Natural killer cell treated with Interleukin-12 subunit alpha and Interleukin-12 subunit beta and Interleukin-15 and Interleukin-18, amount 100 ng/mL, for 72 hours (primary cell): Measurements from ENCODE around the gene NPS. TPM values are rescaled to one million over a fixed set of nuclear protein-coding genes. Genes with fewer than 3 reads are reported as not detected.

Source experiments
- ATAC-seq, 2 donors: fragments of 150-1000 bp; cut with Tn5 transposase in 1 of 2; sonication (Bioruptor Pico), chemical (Tn5 transposase) in 1 of 2; 2 replicates each; pipeline ENCODE4 v1.10.0; 2021
- DNase-seq: peaks from one replicate; pipeline ENCODE4 v3.0.0; 2022; ENCODE audit warnings: low spot score
- H3K27ac Mint-ChIP-seq, 2 donors: 1 replicate in 1 of 2; 2 replicates in 1 of 2; pipeline ENCODE4 v1.8.0; 2022; ENCODE audit warnings: mixed read lengths in 2 of 2, mild to moderate bottlenecking in 1 of 2, moderate library complexity in 1 of 2
- H3K27me3 Mint-ChIP-seq, 2 donors: 1 replicate in 1 of 2; 2 replicates in 1 of 2; pipeline ENCODE4 v1.8.0; 2022; ENCODE audit warnings: mixed read lengths in 2 of 2
- H3K36me3 Mint-ChIP-seq: one replicate; pipeline ENCODE4 v1.8.0; 2022; ENCODE audit warnings: mixed read lengths
- H3K4me1 Mint-ChIP-seq, 2 donors: 1 replicate in 1 of 2; 2 replicates in 1 of 2; pipeline ENCODE4 v1.8.0; 2022; ENCODE audit warnings: low read depth in 2 of 2, mixed read lengths in 2 of 2, mild to moderate bottlenecking in 1 of 2
- H3K4me3 Mint-ChIP-seq: one replicate; pipeline ENCODE4 v1.8.0; 2022; ENCODE audit warnings: mixed read lengths
- H3K9me3 Mint-ChIP-seq: 2 replicates; pipeline ENCODE4 v1.8.0; 2022; ENCODE audit warnings: mixed read lengths
- total RNA-seq, 2 donors: library from RNA; stranded (reverse); gene quantifications; one replicate each; pipeline ENCODE4 v1.2.3, GENCODE V29; 2022

NPS gene
- total RNA-seq, 2 donors from 2014 or later = not detected

GRCh38 chr10:127570036-127570435 is 20.9 kb downstream of the NPS start:
- Mint-ChIP-seq H3K27me3 (peaks cover 21 to 24% of the 10 kb centered on the region in 2 donors), H3K4me3 (no peak overlapping the region), H3K4me1 (no peaks in the 10 kb centered on the region), H3K27ac (no peak overlapping the region), H3K36me3 (peaks cover 6% of the 10 kb centered on the region), H3K9me3 (no peaks in the 10 kb centered on the region)
- no peak for DNase-seq
- ATAC-seq = no peak

- H3K4me3 Mint-ChIP-seq = no peak overlapping the region
- no peak for DNase-seq
- H3K27me3 Mint-ChIP-seq = peaks cover 20 to 31% of the 10 kb centered on the region in 2 donors
- no peak overlapping the region for H3K27ac Mint-ChIP-seq
- no peaks in the 10 kb centered on the region for H3K4me1 Mint-ChIP-seq
- no peak for ATAC-seq
- peaks cover 6% of the 10 kb centered on the region for H3K36me3 Mint-ChIP-seq
- no peaks in the 10 kb centered on the region for H3K9me3 Mint-ChIP-seq
Measured at GRCh38 chr10:127571386-127571785, 22.3 kb downstream of the NPS start.

DNA sequence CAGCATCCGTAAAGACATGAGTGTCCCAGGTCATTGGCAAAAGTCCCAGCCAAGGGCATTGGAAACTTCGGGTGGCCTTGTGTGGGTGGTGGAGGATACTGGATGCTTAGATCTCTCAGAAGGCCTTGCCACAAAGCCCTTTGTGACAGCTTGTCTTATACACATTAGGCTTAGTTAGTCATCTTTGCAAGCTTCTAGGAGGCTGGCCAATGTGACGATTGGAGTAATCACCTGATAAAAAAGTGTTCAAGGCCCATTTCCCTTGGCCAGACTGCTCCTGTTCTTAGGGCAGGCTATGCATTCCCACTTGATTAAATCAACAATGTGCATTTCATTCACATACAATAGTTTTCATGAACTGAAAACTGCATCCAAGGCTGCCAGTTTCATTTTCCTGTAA is 26.9 kb downstream of the NPS start:
- peaks cover 6% of the 10 kb centered on the region for H3K36me3 Mint-ChIP-seq
- no peak overlapping the region for H3K27ac Mint-ChIP-seq
- H3K27me3 Mint-ChIP-seq = peaks cover 31 to 32% of the 10 kb centered on the region in 2 donors
- no peak for DNase-seq
- ATAC-seq = no peak
- no peak overlapping the region for H3K4me3 Mint-ChIP-seq
- no peaks in the 10 kb centered on the region for H3K4me1 Mint-ChIP-seq
- H3K9me3 Mint-ChIP-seq = no peaks in the 10 kb centered on the region

DNA sequence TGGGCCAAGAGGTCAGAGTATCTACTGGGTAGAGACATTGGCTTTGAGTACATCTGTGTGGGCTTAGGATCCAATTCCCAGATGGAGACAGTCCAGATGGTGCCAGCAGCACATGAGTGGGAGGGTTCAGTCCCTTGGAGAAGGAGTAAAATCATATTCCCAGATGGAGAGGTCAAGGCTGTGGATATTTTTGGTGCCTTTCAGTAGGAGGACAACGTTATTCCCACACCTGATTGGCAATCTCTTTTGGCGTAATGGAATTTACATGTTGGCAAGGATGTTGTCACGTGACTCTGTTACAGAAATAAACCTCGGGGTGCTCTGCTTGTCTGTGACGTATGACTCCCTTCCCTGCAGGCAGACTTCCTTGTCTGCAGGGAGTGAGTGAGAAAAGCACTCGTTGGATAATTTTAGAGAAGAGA is 27.6 kb downstream of the NPS start:
- ATAC-seq = no peak
- no peak overlapping the region for H3K4me3 Mint-ChIP-seq
- no peak overlapping the region for H3K27ac Mint-ChIP-seq
- H3K27me3 Mint-ChIP-seq = peaks cover 31 to 32% of the 10 kb centered on the region in 2 donors
- H3K36me3 Mint-ChIP-seq = peaks cover 6% of the 10 kb centered on the region
- DNase-seq = no peak
- H3K4me1 Mint-ChIP-seq = no peaks in the 10 kb centered on the region
- H3K9me3 Mint-ChIP-seq = no peaks in the 10 kb centered on the region

GRCh38 chr10:127577376-127578258 is 28.5 kb downstream of the NPS start:
- Mint-ChIP-seq H3K27me3 (peaks cover 29 to 35% of the 10 kb centered on the region in 2 donors), H3K9me3 (no peaks in the 10 kb centered on the region), H3K4me1 (no peaks in the 10 kb centered on the region), H3K4me3 (no peak overlapping the region), H3K36me3 (peaks cover 6% of the 10 kb centered on the region), H3K27ac (no peak overlapping the region)
- DNase-seq (no peak), ATAC-seq (no peak)

DNA sequence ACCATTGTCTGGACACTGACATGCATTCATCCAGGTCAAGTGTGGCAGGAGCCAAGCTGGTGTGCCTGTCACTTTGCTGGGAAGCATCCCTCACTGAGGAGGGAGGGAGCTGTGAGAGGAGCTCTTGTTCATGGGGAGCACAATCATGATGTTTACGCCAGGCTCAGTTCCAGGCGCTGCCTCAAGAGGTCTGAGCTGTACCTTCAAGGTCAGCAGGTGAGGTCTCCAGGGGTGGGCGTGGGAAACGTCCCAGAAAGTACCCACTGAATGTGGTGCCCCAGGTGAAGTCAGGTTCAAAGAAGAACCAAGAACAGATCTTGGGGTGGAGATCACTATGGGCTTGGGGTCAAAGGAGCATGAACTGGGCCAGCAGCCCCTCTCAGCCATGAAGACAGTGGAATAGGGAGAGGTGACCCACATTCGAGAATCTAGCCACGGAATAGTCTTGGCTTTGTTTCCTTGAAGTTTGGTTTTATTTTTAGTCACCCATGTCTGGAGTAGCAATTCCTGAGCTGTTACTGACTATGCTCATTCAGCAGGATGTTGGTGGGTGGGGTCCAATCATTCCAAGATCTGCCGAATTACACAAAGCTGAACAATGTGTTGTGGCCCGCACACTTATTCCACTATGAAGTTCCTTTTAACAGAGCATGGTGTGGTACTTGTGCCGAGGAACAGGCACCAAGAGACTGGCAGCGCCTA is 29.3 kb downstream of the NPS start:
- ATAC-seq (no peak), DNase-seq (no peak)
- no peaks in the 10 kb centered on the region for H3K4me1 Mint-ChIP-seq
- no peaks in the 10 kb centered on the region for H3K9me3 Mint-ChIP-seq
- H3K4me3 Mint-ChIP-seq = no peak overlapping the region
- H3K36me3 Mint-ChIP-seq = no peaks in the 10 kb centered on the region
- H3K27me3 Mint-ChIP-seq = peaks cover 27 to 34% of the 10 kb centered on the region in 2 donors
- H3K27ac Mint-ChIP-seq = no peak overlapping the region

DNA sequence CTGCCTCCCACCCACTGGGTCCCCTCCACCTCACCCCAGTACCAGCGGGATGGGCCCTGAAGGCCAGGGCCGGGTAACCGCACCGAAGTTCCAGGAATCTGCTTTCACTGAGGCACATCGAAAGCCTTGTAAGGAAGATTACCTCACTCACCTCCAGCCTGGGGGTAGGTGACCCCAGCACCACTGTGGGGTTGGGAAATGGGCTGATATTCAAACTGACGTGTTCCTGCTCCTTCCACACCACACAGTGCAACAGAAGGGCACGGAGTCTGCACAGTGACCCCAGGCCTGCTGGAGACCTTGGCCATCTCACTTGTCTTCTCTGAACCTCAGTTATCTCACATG is 29.8 kb downstream of the NPS start:
- Mint-ChIP-seq H3K4me3 (no peak overlapping the region), H3K27ac (no peak overlapping the region), H3K27me3 (peaks cover 24 to 28% of the 10 kb centered on the region in 2 donors), H3K4me1 (no peaks in the 10 kb centered on the region), H3K9me3 (no peaks in the 10 kb centered on the region), H3K36me3 (no peaks in the 10 kb centered on the region)
- DNase-seq (no peak), ATAC-seq (peak in 1 of 2 donors; percentile 53)

DNA sequence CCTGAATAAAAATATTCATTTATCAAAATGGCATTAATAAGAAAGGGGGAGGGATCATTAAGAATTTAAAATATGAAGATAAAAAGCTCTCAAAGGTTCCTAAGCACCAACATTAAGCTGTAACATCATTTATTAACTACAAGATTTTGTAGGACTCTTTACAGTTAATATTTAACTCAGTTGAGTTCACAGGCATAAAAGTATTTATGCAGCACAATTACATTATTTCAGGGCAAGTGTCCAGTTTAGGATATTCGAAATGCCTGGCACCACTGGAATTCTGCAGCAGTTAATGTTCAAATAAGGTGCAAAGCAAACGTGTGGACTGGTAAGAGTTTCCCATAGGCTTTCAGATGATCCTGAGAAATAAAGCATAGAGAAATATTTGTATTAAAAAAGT is 30.5 kb downstream of the NPS start:
- ATAC-seq = no peak
- no peaks in the 10 kb centered on the region for H3K36me3 Mint-ChIP-seq

DNA sequence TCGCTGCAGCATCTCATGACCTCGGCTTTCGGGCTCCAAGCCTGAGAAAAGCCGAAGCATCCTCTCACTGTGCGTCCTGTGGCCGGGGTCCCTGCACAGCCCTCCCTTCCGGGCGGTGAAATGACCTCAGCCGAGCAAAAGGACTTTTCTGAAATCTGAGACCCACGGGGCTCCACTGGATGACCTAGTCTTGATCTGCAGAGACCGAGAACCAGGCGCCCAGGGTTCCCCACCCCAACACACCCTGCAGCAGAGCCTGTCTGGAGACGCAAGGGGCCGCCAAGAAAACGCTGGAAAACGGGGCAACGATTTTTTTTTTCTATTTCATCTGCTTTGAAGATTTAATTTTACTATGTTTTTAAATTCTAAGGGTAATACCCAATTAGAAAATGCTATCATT is 31.7 kb downstream of the NPS start:
- Mint-ChIP-seq H3K9me3 (no peaks in the 10 kb centered on the region), H3K27me3 (peaks cover 12 to 18% of the 10 kb centered on the region in 2 donors), H3K4me3 (no peak overlapping the region), H3K36me3 (no peaks in the 10 kb centered on the region), H3K27ac (no peak overlapping the region), H3K4me1 (no peaks in the 10 kb centered on the region)
- ATAC-seq = no peak
- DNase-seq = no peak

More for the DNA sequence above, 30.5 kb downstream of the NPS start:
- Mint-ChIP-seq H3K27me3 (peaks cover 20 to 21% of the 10 kb centered on the region in 2 donors), H3K9me3 (no peaks in the 10 kb centered on the region), H3K4me1 (no peaks in the 10 kb centered on the region), H3K4me3 (no peak overlapping the region), H3K27ac (no peak overlapping the region)
- no peak for DNase-seq

DNA sequence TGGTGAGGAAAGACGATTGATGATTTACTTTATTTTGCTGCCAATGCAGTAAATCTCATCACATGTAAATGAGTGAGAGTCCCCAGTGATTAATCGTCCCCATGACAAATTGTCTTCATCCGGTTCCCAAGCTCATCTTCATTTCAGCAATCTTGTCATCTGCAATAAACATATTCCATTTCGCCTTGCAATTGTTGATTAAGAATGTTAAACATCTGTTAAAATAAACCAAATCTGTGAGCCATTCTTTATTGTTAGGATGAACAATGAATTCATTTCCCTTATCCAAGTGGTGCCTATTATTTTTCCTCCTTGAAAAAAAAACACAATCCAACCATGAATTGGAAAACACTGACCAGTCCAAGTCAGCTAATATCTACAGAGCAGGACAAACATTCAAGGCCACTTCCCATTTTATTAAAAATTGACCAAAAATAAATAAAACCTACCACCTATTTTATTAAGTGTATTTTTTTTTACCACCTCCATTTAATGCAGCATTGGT is 36.5 kb downstream of the NPS start:
- Mint-ChIP-seq H3K4me3 (no peak overlapping the region), H3K4me1 (no peaks in the 10 kb centered on the region), H3K27me3 (peaks cover 17 to 31% of the 10 kb centered on the region in 2 donors), H3K9me3 (no peaks in the 10 kb centered on the region), H3K36me3 (no peaks in the 10 kb centered on the region), H3K27ac (no peak overlapping the region)
- no peak for ATAC-seq
- no peak for DNase-seq

- H3K9me3 Mint-ChIP-seq = no peaks in the 10 kb centered on the region
- H3K27ac Mint-ChIP-seq = no peak overlapping the region
- H3K36me3 Mint-ChIP-seq = no peaks in the 10 kb centered on the region
- peaks cover 18 to 35% of the 10 kb centered on the region in 2 donors for H3K27me3 Mint-ChIP-seq
- H3K4me1 Mint-ChIP-seq = no peaks in the 10 kb centered on the region
- no peak for DNase-seq
- H3K4me3 Mint-ChIP-seq = no peak overlapping the region
- no peak for ATAC-seq
Measured at GRCh38 chr10:127587668-127588365, 38.7 kb downstream of the NPS start.

GRCh38 chr10:127592586-127592985 is 43.5 kb downstream of the NPS start:
- Mint-ChIP-seq H3K36me3 (no peaks in the 10 kb centered on the region), H3K9me3 (no peaks in the 10 kb centered on the region), H3K4me1 (no peaks in the 10 kb centered on the region), H3K4me3 (no peak overlapping the region), H3K27ac (no peak overlapping the region), H3K27me3 (peaks cover 11 to 18% of the 10 kb centered on the region in 2 donors)
- DNase-seq = no peak
- no peak for ATAC-seq

DNA sequence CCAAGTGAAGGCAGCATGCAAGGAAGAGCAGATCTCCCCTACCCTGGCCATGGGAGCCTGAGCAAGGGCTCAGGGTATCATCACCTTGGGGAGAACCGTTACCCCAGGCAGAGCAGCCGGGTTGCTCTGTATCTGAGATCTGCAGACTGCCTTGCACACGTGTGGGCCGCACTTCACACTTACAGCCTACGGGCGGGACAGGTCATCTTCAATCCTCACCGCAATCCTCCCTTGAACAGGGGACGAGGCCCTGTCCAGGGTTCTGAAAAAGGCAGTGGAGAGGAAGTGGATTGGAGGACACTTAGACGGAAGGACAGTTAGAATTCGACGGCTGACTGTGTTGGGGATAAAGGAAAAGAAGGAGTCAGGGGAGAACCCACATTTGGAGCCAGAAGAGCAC is 51.4 kb downstream of the NPS start:
- H3K36me3 Mint-ChIP-seq = no peaks in the 10 kb centered on the region
- ATAC-seq = peak in 1 of 2 donors; percentile 48
- no peaks in the 10 kb centered on the region for H3K9me3 Mint-ChIP-seq
- H3K27ac Mint-ChIP-seq = no peak overlapping the region
- no peaks in the 10 kb centered on the region for H3K4me1 Mint-ChIP-seq
- no peak for DNase-seq
- H3K4me3 Mint-ChIP-seq = no peak overlapping the region
- peaks cover 6 to 19% of the 10 kb centered on the region in 2 donors for H3K27me3 Mint-ChIP-seq
